ENCODE data around the gene EEF1AKMT2. TPM values are rescaled to one million over a fixed set of nuclear protein-coding genes. Genes with fewer than 3 reads are reported as not detected.

EEF1AKMT2 gene
- total RNA-seq, 1 experiment from 2014 or later, result 21.6 TPM

- CTCF ChIA-PET, result interaction anchor here (0.7 to 1.5 kb wide), 2 partner anchors 16 to 20 kb away, joined by 3 to 7 read pairs; no protein-coding TSS in a partner anchor
- H3K27me3 Mint-ChIP-seq (ENCODE audit: low read depth), result no peaks in the 10 kb centered on the region
- no peak for ATAC-seq
- TF ChIP-seq ZBTB43 (CRISPR knock-in tag; IDR thresholded peaks at IDR 0.05) (no peak), SP1 (CRISPR knock-in tag; conservative IDR thresholded peaks at IDR 0.05) (no peak), KAT7 (CRISPR knock-in tag; IDR thresholded peaks at IDR 0.05; ENCODE audit: borderline replicate concordance) (no peak), SMAD4 (CRISPR knock-in tag; IDR thresholded peaks at IDR 0.05) (no peak), ZNF317 (CRISPR knock-in tag; IDR thresholded peaks at IDR 0.05; ENCODE audit: borderline replicate concordance, low read depth) (no peak), MYBL2 (CRISPR knock-in tag; IDR thresholded peaks at IDR 0.05) (no peak), E2F1 (CRISPR knock-in tag; IDR thresholded peaks at IDR 0.05) (no peak), PRRX2 (CRISPR knock-in tag; IDR thresholded peaks at IDR 0.05) (no peak), ZBTB21 (CRISPR knock-in tag; IDR thresholded peaks at IDR 0.05; ENCODE audit: borderline replicate concordance) (no peak), TEAD1 (CRISPR knock-in tag; IDR thresholded peaks at IDR 0.05) (no peak)
- TF ChIP-seq, protein P1, sequence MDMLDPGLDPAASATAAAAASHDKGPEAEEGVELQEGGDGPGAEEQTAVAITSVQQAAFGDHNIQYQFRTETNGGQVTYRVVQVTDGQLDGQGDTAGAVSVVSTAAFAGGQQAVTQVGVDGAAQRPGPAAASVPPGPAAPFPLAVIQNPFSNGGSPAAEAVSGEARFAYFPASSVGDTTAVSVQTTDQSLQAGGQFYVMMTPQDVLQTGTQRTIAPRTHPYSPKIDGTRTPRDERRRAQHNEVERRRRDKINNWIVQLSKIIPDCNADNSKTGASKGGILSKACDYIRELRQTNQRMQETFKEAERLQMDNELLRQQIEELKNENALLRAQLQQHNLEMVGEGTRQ (CRISPR knock-in tag; IDR thresholded peaks at IDR 0.05), result no peak
- H3K27ac Mint-ChIP-seq, result peak overlapping the region; percentile 30; the same call in 1 of the 2 replicates
- DNase-seq (ENCODE audit: low spot score), result no peak
- H3K4me3 Mint-ChIP-seq, result no peak overlapping the region
- no peaks in the 10 kb centered on the region for H3K36me3 Mint-ChIP-seq
- peaks cover 29% of the 10 kb centered on the region for H3K4me1 Mint-ChIP-seq
- H3K9me3 Mint-ChIP-seq, result no peaks in the 10 kb centered on the region
- POLR2A ChIA-PET, result no interaction called here
Measured at GRCh38 chr10:124721330-124722045, 70.2 kb downstream of the EEF1AKMT2 start.

GRCh38 chr10:124719213-124719851 lies 72.4 kb downstream of the EEF1AKMT2 start:
- ChIA-PET CTCF (interaction anchor here (0.6 to 3.9 kb wide), 26 partner anchors 9 to 411 kb away, joined by 3 to 53 read pairs (median 4); no protein-coding TSS in a partner anchor), POLR2A (no interaction called here)
- H3K27ac Mint-ChIP-seq, result no peak overlapping the region; the same call in 1 of the 2 replicates
- H3K4me1 Mint-ChIP-seq, result peaks cover 24% of the 10 kb centered on the region
- H3K4me3 Mint-ChIP-seq, result no peak overlapping the region
- DNase-seq (ENCODE audit: low spot score), result no peak
- H3K9me3 Mint-ChIP-seq, result no peaks in the 10 kb centered on the region
- ATAC-seq, result peak; percentile 57
- no peaks in the 10 kb centered on the region for H3K27me3 Mint-ChIP-seq (ENCODE audit: low read depth)
- H3K36me3 Mint-ChIP-seq, result no peaks in the 10 kb centered on the region
- TF ChIP-seq E2F1 (CRISPR knock-in tag; IDR thresholded peaks at IDR 0.05) (no peak), ZNF532 (CRISPR knock-in tag; IDR thresholded peaks at IDR 0.05; ENCODE audit: borderline replicate concordance) (no peak), ZNF121 (CRISPR knock-in tag; IDR thresholded peaks at IDR 0.05) (no peak), TEAD4 (CRISPR knock-in tag; IDR thresholded peaks at IDR 0.05) (no peak), EMX1 (CRISPR knock-in tag; IDR thresholded peaks at IDR 0.05) (no peak), FOXP4 (CRISPR knock-in tag; IDR thresholded peaks at IDR 0.05) (no peak), ZNF232 (CRISPR knock-in tag; IDR thresholded peaks at IDR 0.05) (no peak), FOXP1 (CRISPR knock-in tag; IDR thresholded peaks at IDR 0.05; ENCODE audit: borderline replicate concordance) (no peak), ATF3 (CRISPR knock-in tag; conservative IDR thresholded peaks at IDR 0.05) (no peak), ETV6 (CRISPR knock-in tag; IDR thresholded peaks at IDR 0.05) (no peak), ZNF671 (CRISPR knock-in tag; IDR thresholded peaks at IDR 0.05) (no peak)
- TF ChIP-seq, protein P2, sequence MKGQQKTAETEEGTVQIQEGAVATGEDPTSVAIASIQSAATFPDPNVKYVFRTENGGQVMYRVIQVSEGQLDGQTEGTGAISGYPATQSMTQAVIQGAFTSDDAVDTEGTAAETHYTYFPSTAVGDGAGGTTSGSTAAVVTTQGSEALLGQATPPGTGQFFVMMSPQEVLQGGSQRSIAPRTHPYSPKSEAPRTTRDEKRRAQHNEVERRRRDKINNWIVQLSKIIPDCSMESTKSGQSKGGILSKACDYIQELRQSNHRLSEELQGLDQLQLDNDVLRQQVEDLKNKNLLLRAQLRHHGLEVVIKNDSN (CRISPR knock-in tag; IDR thresholded peaks at IDR 0.05), result no peak

Data from WTC11 (cell line).